Left renal cortex interstitium (tissue), 4 donors: ENCODE measurements around the gene ENOX1. TPM values are rescaled to one million over a fixed set of nuclear protein-coding genes. Genes with fewer than 3 reads are reported as not detected.

Source experiments
- DNase-seq, 4 donors: peaks; one replicate each; pipeline ENCODE4 v3.0.0-alpha.2; 2013; ENCODE audit warnings: low read depth in 4 of 4, low spot score in 2 of 4, missing footprints in 1 of 4
- polyA plus RNA-seq, 4 donors: library from polyadenylated mRNA; unstranded; fragments of 120-200 nt; gene quantifications; one replicate each; pipeline ENCODE4 v1.2.1, GENCODE V29; 2013; ENCODE audit not compliant: insufficient read length in 4 of 4

The ENOX1 gene
- polyA plus RNA-seq, 4 donors, result 9.6 to 12.0 (median 10.6) TPM

DNA sequence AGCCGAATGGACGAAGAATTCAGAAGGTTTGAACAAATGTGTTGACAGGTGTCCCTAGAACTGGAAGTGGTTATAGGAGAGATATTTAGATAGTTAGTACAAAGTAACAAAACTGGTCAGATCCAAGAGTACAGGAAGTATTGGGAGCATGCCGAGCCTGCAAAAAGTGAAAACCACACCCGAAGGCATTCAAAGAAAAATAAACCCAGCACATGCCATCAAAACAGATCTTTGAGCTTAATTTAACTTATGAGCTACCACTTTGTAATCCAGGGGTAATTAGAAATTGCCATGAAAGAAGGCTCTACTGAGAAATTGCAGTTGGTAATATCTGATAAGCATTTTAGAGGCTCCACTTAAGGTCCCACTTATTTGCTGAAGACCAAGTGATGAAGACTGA lies 549.2 kb downstream of the ENOX1 start:
- no peak for DNase-seq

DNA sequence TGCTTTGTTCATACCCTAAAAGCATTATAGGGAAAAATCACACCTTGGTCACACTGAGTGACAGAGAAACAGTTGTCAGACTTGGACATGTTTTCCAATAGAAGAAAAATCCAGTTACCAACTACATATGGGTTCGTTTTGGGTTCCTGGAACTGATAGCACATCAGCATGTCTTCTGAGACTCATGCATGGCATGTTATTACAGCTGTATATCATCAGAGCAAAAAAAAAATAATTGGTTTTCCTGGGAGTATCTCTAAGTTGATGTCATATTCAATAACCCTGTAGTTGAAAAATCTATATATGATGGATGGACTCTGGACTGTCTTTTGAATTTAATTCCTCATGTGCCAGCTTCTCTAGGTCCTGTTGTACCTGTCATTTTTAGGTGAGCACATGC lies 551.7 kb downstream of the ENOX1 start:
- DNase-seq, result no peak

DNA sequence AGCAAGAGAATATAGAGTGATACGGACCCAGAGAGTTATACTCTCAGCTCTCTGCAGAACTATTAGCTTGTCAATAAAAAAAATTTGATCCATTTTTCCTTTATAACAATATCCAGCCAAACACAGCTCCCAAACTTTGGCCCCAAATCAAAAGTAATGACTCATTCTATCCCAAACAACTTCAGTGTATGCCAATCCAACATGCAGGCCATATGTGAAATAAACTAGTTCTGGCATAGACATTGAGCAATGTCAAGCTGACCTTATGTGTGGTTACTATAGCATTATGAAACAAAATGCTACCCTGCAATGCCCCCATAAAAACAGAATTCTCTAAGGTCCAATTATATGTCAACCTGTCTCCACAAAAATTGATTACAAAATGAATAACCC lies 553.9 kb downstream of the ENOX1 start:
- DNase-seq, result no peak

DNA sequence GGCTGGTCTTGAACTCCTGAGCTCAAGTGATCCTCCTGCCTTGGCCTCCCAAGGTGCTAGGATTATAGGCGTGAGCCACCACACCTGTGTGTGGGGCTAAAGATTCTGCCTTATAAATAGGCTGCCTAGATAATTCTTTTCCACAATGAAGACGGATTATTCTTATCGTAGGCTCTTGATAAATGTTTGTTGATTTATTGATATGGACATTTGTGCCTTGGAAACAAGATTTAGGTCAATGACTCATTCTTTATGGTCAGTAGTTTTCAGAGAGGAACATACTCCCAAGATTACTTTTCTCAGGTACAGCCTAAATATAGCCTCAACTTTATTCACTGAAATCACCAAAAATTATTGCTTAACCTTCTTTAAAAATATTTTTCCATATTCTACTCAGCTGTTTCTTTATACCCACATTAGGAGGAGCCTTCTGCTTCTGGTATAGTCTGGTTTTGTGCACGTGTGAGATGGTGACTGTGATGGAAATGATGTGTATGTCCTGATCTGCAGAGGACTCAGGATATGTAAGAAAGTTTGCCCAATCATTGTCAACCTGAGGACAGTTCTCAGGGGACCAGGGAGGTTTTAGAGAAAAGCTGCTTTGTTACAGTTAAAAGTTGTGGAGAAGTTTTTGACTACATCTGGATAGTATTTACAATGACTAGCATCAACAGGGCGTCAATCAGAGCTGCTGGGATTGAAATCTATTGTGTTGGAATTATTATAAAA lies 554.5 kb downstream of the ENOX1 start:
- no peak for DNase-seq

DNA sequence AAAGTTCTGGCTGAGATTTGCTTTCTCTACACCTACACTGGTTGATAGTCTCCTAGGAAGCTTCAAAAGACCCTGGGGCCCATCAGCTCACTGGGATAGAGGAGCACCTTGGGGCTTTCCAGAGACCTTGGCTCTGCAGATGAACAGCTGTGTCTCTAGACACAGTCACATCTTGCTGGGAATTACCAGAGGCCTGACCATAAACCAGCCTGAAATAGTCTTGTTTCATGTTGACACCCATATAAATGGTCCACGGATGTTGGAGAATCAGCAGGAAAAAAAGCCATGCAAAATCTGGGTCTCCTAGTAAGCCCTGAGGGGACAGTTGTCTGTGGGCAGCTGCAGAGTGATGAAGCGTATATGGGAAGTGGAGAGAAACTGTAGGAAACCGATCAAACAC lies 555.8 kb downstream of the ENOX1 start:
- no peak for DNase-seq

DNA sequence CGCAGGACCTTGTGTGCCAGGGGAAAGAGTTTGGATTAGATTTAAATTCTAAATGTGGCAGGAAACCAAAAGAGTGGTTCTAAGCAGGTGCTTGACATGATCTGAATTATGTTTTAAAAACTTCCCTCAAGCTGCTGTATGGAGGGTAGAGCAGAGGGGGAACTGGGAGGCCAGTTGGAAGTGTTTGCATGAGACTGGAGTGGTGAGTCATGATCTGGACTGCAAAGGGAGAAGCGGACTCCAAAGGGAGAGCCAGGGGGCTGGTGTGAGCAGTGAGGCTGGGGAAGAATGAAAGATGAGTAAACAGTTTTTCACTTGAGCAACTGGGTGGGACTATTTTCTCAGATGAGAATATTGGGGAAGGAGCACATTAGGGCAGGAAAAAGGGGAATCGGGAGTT lies 557.3 kb downstream of the ENOX1 start:
- no peak for DNase-seq

DNA sequence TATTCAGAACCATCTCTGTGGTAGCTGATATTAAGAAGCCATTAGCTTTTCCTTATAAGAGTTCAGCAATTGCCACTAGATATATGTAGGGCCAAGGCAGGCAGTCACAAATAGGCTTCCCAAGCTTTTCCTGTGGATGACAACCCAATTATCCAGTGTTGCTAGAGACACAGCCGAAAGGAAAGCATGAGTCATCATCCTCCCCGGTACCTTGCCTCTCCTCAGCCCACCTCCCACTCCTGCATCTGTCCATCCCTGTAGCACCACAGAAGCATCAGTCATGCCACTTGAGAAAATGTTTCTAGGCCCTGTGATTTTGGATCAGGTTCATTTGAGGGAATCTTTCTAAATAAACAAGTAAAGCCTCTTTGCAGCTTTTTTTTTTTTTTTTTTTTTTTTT lies 559.1 kb downstream of the ENOX1 start:
- DNase-seq, result no peak

DNA sequence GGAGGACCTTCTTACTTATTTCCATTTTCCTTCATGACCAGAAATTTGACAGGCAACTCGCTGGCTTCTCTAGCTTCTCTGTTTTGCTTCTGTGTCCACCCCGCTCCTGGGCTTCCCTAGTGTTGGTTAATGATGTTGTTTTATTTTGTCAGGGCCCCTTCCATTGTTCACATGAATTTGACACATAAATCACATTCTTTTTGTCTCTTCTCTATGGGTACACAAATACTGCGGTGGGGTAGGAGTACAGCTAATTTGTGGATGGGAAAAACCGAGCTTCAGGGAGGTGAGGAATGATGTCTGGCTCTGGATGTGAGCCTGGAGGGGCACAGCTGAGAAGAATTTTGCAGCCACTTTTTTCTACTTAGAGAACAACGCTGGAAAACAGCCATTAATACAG lies 563.6 kb downstream of the ENOX1 start:
- no peak for DNase-seq

DNA sequence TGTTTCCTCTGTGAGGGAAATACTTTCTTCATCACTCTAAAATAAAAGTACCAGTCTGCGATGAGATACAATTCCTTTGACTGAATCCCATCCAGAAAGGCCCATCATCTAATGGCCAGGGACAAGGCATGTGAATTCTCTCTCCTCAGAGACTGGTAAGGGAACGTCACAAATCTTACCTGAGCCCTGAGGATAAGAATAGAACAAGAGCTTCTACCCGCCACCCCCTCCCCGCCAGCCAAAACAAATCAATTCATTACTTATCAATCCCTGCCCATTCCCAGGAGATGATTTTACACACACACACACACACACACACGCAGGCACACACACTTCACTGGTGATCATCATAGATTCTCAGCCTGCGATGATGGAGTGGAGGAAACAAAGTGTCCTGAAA lies 564.7 kb downstream of the ENOX1 start:
- no peak for DNase-seq

DNA sequence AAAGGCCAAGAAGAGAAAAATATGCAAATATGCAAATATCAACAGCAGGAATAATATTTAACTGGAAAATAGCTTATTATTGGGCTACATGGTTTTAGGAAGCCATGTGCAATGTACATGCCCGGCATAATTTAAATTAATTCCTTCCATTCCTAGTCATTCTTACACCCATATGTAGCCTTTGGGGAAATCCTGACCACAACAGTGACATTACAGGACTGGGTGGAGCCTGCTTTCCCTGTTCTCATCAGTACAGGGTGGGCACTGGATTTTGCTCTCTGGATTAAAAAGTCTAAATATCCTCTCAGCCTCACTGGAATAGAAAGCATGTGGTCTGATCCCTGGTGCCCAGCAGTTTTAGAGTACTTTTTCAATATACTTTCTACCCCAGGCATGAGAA lies 565.2 kb downstream of the ENOX1 start:
- no peak for DNase-seq

DNA sequence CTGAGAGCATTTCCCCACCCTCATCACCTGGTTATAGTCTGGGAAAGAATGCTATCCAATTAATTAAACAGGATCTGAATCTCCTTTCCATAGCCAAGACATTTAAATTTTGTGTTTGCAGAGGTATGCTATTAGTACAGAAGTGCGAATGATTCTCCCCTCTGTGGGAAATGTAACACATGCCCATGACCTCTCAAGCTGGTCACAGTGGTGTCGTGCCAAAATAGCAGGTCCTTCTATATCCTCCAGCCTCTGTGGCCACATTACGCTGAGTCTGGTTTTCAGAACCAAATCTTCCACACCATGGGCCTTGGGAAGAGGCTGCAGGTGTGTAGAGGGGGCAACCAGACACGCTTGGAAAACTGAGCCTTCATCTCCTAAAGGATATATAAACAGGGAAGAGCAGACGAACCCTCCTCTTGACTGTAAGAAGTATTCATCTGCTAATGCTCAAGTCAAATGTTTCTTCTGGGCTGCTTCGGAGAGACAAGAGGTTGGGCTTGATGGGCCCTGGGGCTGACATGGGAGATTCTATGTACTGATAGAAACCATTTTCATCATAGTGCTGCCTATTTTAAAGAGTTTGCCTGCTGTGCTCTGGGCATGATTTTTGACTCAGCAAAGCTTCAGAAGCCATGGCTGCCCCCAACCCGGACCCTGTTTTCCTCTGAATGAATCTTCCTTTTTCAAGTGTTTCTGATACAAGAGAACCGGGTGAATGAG lies 565.7 kb downstream of the ENOX1 start:
- no peak for DNase-seq

DNA sequence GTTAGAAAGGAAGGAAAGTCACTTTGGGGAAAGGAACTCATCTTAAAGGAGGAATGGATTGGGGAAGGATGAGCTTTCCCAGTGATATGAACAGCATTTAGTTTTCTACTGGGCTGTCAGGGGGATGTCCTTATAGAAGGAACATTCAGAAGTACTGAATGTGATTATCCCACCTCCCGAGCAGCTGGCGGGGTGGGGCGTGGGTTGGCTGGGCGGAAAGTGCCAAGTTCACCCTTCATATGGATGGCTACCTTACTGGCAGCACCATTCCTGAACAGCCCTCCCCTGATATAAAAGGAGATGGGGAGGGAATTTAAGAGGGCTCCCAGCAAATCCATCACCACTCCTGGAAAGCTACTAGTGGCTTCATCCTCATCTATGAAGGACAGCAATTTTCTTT lies 572.6 kb downstream of the ENOX1 start:
- DNase-seq, result no peak

DNA sequence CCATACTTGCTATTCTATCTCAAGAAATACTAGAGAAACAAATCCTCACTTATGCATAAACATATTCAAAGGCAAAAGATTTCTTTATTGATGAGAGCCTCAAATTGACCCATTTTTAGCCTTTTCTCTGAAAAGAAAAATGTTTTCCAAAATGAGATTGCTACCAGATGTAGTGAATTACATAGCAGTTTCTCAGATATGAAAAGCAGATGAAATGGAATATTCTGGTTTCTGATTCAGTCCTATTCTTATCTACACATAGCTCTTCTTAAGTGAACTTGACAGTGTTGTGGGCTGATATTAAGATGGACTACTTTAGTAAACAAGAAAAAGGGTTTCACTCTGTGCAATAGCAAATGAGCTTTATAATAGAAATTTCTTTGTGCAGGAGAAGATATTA lies 579.9 kb downstream of the ENOX1 start:
- DNase-seq, result no peak

DNA sequence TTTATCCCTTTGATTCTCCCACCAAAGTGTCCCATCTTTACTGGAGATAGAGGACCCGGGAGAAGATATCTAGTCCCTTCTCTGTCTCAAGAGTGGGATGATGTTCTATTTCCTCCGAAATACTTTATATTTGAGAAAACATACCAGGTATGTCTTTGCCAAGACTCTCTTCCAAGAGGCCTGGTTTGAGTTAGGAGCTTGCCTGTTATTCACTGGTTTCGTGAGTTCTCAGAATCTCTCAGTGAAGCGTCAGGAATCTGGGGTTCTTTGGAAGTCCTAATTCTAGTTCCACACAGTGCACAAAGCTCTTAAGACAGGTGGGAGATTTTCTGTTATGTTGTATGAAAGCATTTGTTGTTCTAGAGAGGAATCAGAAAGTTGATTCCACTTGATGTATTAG lies 581.4 kb downstream of the ENOX1 start:
- DNase-seq, result no peak

DNA sequence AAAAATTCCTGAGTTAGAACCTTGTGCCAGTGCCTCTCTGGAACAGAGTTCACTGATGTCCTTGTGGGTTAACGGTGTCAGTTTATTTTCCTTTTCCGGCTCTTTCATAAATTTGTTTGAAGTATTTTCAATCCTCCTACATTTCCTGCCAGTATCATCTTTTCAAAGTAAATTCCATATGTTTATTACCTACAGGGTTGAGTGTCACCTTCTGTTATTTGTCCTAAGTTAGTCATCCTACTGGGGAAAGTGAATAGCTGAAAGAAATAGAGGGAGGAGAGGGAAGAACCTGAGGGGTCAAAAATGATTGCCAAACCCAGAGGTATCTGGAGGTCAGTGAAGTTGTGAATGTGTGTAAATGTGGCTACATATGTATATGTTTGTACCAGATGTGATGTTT lies 582.2 kb downstream of the ENOX1 start:
- no peak for DNase-seq

DNA sequence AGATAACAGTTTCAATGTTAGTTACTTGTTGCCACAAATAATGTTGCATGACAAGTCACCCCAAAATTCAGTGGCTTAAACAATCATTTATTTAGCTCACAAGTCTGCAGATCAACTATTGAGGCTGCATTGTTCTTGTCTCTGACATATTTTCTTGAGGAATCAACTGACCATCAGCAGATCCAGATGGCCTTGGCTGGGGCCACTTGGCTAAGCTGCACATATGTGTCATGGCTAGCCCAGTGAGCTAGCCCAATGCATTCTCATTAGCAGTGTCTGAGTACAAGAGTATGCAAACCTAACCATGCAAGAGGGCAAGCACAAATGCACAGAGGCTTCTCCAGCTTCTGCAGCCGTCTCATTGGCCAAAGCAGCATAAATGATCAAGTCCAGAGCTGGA lies 583.0 kb downstream of the ENOX1 start:
- no peak for DNase-seq

DNA sequence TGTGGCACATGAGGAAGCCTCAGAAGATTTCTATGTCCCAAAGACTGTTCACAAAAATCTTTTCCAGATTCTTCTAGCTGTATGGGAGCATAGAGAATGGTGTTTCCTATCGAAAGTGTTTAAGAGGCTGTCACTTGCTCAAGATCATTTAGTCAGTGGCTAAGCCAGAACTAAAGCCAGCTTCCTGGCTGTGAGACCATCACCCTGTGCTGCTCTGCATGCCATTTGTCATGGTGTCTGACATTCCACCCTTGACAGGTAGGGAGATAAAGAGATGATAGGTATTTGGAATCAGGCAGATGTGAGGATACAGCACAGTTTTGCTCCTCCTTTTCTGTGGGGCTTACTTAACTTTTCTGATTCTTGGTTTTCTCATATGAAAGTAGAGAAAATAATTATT lies 586.0 kb downstream of the ENOX1 start:
- no peak for DNase-seq

DNA sequence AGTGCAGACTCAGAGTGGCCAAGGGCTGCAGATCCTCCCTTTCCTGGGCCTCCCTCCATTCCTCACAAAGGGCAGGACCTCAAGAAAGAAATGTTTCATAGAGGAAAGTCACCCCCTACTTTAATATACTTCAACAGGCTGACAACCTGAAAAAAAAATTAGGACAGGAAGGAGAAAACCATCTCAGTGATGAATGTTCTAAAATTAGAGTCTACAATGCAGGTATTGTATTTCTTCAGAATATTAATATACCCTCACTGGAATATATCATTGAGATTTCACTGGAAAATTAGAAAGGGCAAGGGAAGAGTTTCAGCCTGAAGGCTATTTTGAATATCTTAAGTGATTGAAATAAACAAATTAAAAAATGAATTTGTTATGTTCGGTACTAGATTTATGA lies 586.5 kb downstream of the ENOX1 start:
- DNase-seq, result no peak

DNA sequence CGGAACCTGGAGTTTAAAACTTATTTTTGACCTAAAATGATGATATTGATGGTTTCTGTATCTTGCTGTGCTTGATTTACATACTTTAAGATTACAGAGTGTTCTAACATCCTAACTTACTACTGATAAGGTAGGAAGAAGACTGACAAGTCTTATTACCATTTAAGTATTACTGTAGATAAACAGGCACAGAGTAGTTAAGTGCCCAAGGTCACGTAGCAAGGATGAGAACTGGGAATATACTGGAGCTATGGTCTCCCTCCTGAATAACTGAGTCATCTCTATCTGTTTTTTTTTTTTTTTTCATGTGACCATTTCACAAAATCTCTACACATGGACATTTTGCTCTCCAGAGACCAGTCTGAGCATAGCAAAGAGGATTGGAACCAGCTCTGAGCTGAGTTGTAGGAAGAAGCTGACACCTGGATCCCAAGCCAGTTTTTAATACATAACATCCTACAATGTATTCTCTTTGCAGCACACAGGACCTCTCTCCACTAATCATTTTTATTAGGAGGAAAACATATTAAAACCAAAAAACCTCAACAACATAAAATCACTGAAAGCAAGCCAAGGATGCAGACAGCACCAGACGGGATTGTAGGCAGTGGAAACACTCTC lies 589.9 kb downstream of the ENOX1 start:
- DNase-seq, result no peak

DNA sequence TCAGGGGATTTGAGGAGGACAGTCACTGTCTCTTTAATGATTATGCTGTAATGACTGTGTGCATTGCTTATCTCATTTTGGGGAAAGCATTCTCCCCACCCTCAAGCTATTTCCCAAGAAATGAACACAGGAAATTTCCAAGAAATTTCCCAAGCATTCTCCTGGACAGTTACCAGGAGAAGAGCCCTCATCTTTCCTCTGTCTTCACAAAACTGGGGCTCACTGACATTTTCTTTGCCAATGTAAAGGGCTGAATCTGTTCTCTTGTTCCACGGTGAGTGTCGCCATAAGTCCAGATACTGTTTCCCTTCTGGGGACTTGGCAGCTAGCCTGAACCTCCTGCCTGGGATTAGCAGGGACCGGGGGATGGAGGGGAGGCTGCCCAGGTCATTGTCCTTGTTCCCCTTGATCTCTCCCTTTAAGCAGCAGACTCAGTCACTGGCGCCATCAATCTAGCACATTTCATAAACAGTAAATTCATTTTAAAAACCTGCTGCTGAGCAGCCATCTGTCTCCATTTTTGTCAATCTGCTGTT lies 590.6 kb downstream of the ENOX1 start:
- DNase-seq, result no peak

DNA sequence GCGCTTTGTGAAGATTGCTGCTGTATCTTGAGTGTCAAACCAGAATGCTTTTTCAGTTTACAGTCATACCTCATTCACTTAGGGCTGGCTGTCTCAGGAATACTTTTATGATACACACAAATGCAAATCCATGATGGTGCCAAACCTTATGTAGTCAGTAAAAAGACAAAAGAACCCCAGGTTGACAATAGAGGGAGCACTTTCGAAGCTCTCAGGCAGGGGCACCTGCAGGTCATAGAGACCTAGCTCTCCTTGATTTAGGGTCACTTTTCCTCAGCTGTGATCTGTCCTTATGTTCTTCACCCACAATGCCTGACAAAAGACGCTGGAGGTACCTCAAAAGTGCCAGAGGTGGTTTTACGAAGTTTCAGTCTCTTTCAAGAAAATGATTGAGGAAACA lies 591.2 kb downstream of the ENOX1 start:
- no peak for DNase-seq

DNA sequence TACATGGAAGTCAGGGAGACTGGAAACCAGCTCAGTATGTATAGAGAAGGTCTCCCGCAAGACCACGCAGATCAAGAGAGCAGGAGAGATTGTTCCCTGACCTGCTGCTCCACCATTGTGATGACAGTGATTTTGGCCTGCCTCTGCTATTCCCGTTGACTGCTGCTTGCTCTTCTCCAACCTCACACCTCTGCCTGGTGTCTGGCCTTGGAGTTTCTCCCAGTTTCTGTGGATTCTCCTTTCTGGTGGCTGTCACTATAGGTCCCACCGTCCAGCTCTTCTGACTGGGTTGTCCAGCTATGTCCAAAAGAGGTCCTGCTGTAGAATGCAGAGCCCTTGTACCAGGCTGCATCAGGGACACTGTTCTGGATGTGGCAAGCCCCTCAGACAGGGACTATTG lies 591.7 kb downstream of the ENOX1 start:
- no peak for DNase-seq
